CD14-positive monocyte (primary cell): Measurements from ENCODE around the gene SUSD6. TPM values are rescaled to one million over a fixed set of nuclear protein-coding genes. Genes with fewer than 3 reads are reported as not detected.

Experiments
- DNase-seq, 3 donors: peaks; one replicate each; pipeline ENCODE4 v3.0.0-alpha.2; 2011 to 2022
- H2AFZ ChIP-seq: 2 replicates; pipeline ENCODE4 v1.6.0; 2012; ENCODE audit warnings: mild to moderate bottlenecking, low read depth, low read length, inconsistent platforms; ENCODE audit not compliant: insufficient read depth, poor library complexity, severe bottlenecking
- H3K27ac ChIP-seq, 2 donors: 1 replicate in 1 of 2; 2 replicates in 1 of 2; pipeline ENCODE4 v1.5.1; 2012 to 2013; ENCODE audit warnings: low read length in 2 of 2, control low read depth in 1 of 2, inconsistent platforms in 1 of 2, low read depth in 1 of 2, mild to moderate bottlenecking in 1 of 2
- H3K27me3 ChIP-seq, 2 donors: one replicate each; pipeline versions ENCODE4 v1.6.0 to v1.6.1; 2011 to 2013; ENCODE audit warnings: low read length in 2 of 2; ENCODE audit not compliant: control insufficient read depth in 2 of 2, insufficient read depth in 2 of 2
- H3K36me3 ChIP-seq, 2 donors: replicated peaks in 1 of 2; 1 replicate in 1 of 2; 2 replicates in 1 of 2; pipeline versions ENCODE4 v1.5.1 to v1.6.1; 2012 to 2013; ENCODE audit warnings: low read length in 2 of 2, control low read depth in 1 of 2, inconsistent platforms in 1 of 2, mild to moderate bottlenecking in 1 of 2; ENCODE audit not compliant: insufficient read depth in 2 of 2, control insufficient read depth in 1 of 2
- H3K4me1 ChIP-seq, 2 donors: 1 replicate in 1 of 2; 2 replicates in 1 of 2; pipeline versions ENCODE4 v1.5.1 to v1.6.1; 2012 to 2013; ENCODE audit warnings: low read length in 2 of 2, control low read depth in 1 of 2, inconsistent platforms in 1 of 2, mild to moderate bottlenecking in 1 of 2, moderate library complexity in 1 of 2; ENCODE audit not compliant: insufficient read depth in 2 of 2, control insufficient read depth in 1 of 2
- H3K4me2 ChIP-seq: replicated peaks from 2 replicates; pipeline ENCODE3; 2012; ENCODE audit warnings: low read length, moderate library complexity, mild to moderate bottlenecking; ENCODE audit not compliant: poor library complexity, severe bottlenecking; ENCODE audit errors: extremely low read depth
- H3K4me3 ChIP-seq, 3 experiments: fragments of 200-600 bp in 1 of 3; sonication (generic) in 1 of 3; replicated peaks in 1 of 3; 1 replicate in 2 of 3; 2 replicates in 1 of 3; pipeline ENCODE4 v1.5.1; 2011 to 2013; ENCODE audit warnings: low read length in 3 of 3, mild to moderate bottlenecking in 3 of 3, control low read depth in 2 of 3, low read depth in 2 of 3, inconsistent platforms in 1 of 3, moderate library complexity in 1 of 3
- H3K79me2 ChIP-seq: 2 replicates; pipeline ENCODE4 v1.6.0; 2012; ENCODE audit warnings: mild to moderate bottlenecking, control low read depth, inconsistent platforms, low read length, moderate library complexity; ENCODE audit not compliant: insufficient read depth
- H3K9ac ChIP-seq: 2 replicates; pipeline ENCODE4 v1.6.0; 2017; ENCODE audit warnings: low read length, mild to moderate bottlenecking; ENCODE audit not compliant: insufficient read depth, poor library complexity, severe bottlenecking
- H3K9me3 ChIP-seq, 2 donors: replicated peaks in 1 of 2; 1 replicate in 1 of 2; 2 replicates in 1 of 2; pipeline versions ENCODE4 v1.5.1 to v1.6.1; 2012 to 2013; ENCODE audit warnings: low read length in 2 of 2, control low read depth in 1 of 2; ENCODE audit not compliant: control insufficient read depth in 1 of 2, insufficient read depth in 1 of 2
- H4K20me1 ChIP-seq: 2 replicates; pipeline ENCODE4 v1.6.0; 2012; ENCODE audit warnings: mild to moderate bottlenecking, low read length, control low read depth, moderate library complexity; ENCODE audit not compliant: insufficient read depth
- H3K27ac Mint-ChIP-seq, 7 donors: one replicate each; pipeline ENCODE4 v1.8.0; 2020; ENCODE audit warnings: mild to moderate bottlenecking in 7 of 7, mixed read lengths in 7 of 7, moderate library complexity in 6 of 7, inconsistent platforms in 2 of 7
- H3K27me3 Mint-ChIP-seq, 3 donors: one replicate each; pipeline ENCODE4 v1.8.0; 2021 to 2022; ENCODE audit warnings: low read depth in 3 of 3, mild to moderate bottlenecking in 3 of 3, mixed read lengths in 3 of 3, moderate library complexity in 3 of 3, inconsistent platforms in 1 of 3
- H3K36me3 Mint-ChIP-seq, 2 donors: one replicate each; pipeline ENCODE4 v1.8.0; 2020; ENCODE audit warnings: mixed read lengths in 2 of 2, inconsistent platforms in 1 of 2, mild to moderate bottlenecking in 1 of 2
- H3K4me1 Mint-ChIP-seq: one replicate; pipeline ENCODE4 v1.8.0; 2020; ENCODE audit warnings: mild to moderate bottlenecking, mixed read lengths
- H3K4me3 Mint-ChIP-seq, 2 donors: one replicate each; pipeline ENCODE4 v1.8.0; 2020; ENCODE audit warnings: mild to moderate bottlenecking in 2 of 2, mixed read lengths in 2 of 2, moderate library complexity in 1 of 2
- H3K9me3 Mint-ChIP-seq, 7 donors: one replicate each; pipeline ENCODE4 v1.8.0; 2020 to 2022; ENCODE audit warnings: mixed read lengths in 7 of 7, mild to moderate bottlenecking in 6 of 7, moderate library complexity in 6 of 7, inconsistent platforms in 2 of 7
- CTCF ChIP-seq: fragments of 200-600 bp; IDR thresholded peaks from one replicate; pipeline ENCODE4 v1.8.0; 2022; ENCODE audit warnings: antibody characterized with exemption, mild to moderate bottlenecking
- WGBS: methylation state at CpG from one replicate; pipeline ENCODE4 v1.1.5; 2013; ENCODE audit warnings: missing lambda C conversion rate; ENCODE audit not compliant: insufficient coverage; 5-methylcytosine and 5-hydroxymethylcytosine counted together
- intact Hi-C, 2 donors: fragments of 100-400 bp; cut with micrococcal nuclease; formaldehyde crosslinking; loops; one replicate each; pipeline versions ENCODE4 v1.15.0 to v1.15.1; 2023
- polyA plus RNA-seq, 3 donors: library from polyadenylated mRNA; depleted of rRNA in 1 of 3; unstranded in 2 of 3; stranded (reverse) in 1 of 3; fragments of 300-500 nt in 2 of 3; fragments of >200 nt in 1 of 3; fragmentation: Illumina TruSeq in 2 of 3; gene quantifications; 1 replicate in 2 of 3; 2 replicates in 1 of 3; pipeline ENCODE4 v1.2.3, GENCODE V29; 2012 to 2021

Gene SUSD6
- polyA plus RNA-seq, 3 donors = 17.3 to 81.8 (median 30.1) TPM

GRCh38 chr14:69703047-69704039, 91.9 kb downstream of the SUSD6 start:
- Mint-ChIP-seq H3K4me1 (peaks cover 83% of the 10 kb centered on the region), H3K4me3 (peak overlapping the region; percentile 62 to 92), H3K27me3 (peaks cover 0 to 1% (median 0%) of the 10 kb centered on the region in 3 donors), H3K27ac (peak overlapping the region; percentile 93 to 99 (median 99)), H3K9me3 (peaks cover 0 to 2% (median 0%) of the 10 kb centered on the region in 7 donors), H3K36me3 (peaks cover 45 to 59% of the 10 kb centered on the region in 2 donors)
- no peak overlapping the region for H2AFZ ChIP-seq
- peak overlapping the region in 1 of 3 experiments; percentile 65 for H3K4me3 ChIP-seq
- no peak for TF ChIP-seq CTCF
- H3K27ac ChIP-seq = peak overlapping the region; percentile 88 to 93
- no peaks in the 10 kb centered on the region for H3K27me3 ChIP-seq
- peak overlapping the region; percentile 79 for H3K4me2 ChIP-seq
- no peaks in the 10 kb centered on the region for H3K9me3 ChIP-seq
- H3K4me1 ChIP-seq = peaks cover 74 to 86% of the 10 kb centered on the region in 2 donors
- peaks cover 99% of the 10 kb centered on the region for H3K79me2 ChIP-seq
- intact Hi-C loops = loop anchor here in 1 of 2 donors (5.0 to 10.0 kb wide), 2 partner anchors 49 to 86 kb away; no protein-coding TSS in a partner anchor
- WGBS = 13% methylated on average over 11 of the region's 12 CpGs
- peak; percentile 68 to 91 (median 90) for DNase-seq
- peak overlapping the region; percentile 58 for H3K9ac ChIP-seq
- peaks cover 23 to 40% of the 10 kb centered on the region in 2 donors for H3K36me3 ChIP-seq
- H4K20me1 ChIP-seq = peaks cover 98% of the 10 kb centered on the region

- Histone ChIP-seq H3K36me3 (peaks cover 33 to 50% of the 10 kb centered on the region in 2 donors), H4K20me1 (peaks cover 95% of the 10 kb centered on the region), H2AFZ (no peak overlapping the region), H3K4me1 (peaks cover 81 to 88% of the 10 kb centered on the region in 2 donors), H3K9ac (no peak overlapping the region), H3K27me3 (no peaks in the 10 kb centered on the region), H3K9me3 (no peaks in the 10 kb centered on the region), H3K4me3 (peak overlapping the region in 1 of 3 experiments; percentile 65), H3K79me2 (peaks cover 99% of the 10 kb centered on the region), H3K4me2 (no peak overlapping the region), H3K27ac (peak overlapping the region; percentile 6 to 93)
- no peak overlapping the region for H3K4me3 Mint-ChIP-seq
- H3K4me1 Mint-ChIP-seq = peaks cover 83% of the 10 kb centered on the region
- no peak for TF ChIP-seq CTCF
- H3K9me3 Mint-ChIP-seq = no peaks in the 10 kb centered on the region
- intact Hi-C loops = loop anchor here in 1 of 2 donors (5.0 to 10.0 kb wide), 2 partner anchors 50 to 87 kb away; no protein-coding TSS in a partner anchor
- peak overlapping the region in 6 of 7 donors; percentile 12 to 99 (median 99) for H3K27ac Mint-ChIP-seq
- DNase-seq = no peak
- WGBS = 100% methylated on average over 5 of the region's 5 CpGs
- peaks cover 0 to 1% (median 0%) of the 10 kb centered on the region in 3 donors for H3K27me3 Mint-ChIP-seq
- peaks cover 46 to 62% of the 10 kb centered on the region in 2 donors for H3K36me3 Mint-ChIP-seq
Measured at GRCh38 chr14:69704319-69704718, 92.9 kb downstream of the SUSD6 start.
